Esophagus muscularis mucosa (tissue), 4 donors: ENCODE results near the gene SNUPN.

Source experiments
- CTCF ChIP-seq, 3 experiments: fragments of 200-600 bp in 2 of 3; fragments of 450-650 bp in 1 of 3; sonication (generic) in 2 of 3; IDR thresholded peaks; one replicate each; pipeline ENCODE4 v1.5.1; 2017 to 2019; ENCODE audit warnings: antibody characterized with exemption in 3 of 3, mild to moderate bottlenecking in 2 of 3, moderate library complexity in 1 of 3
- EP300 ChIP-seq: sonication (generic); formaldehyde crosslinking; IDR thresholded peaks from one replicate; pipeline ENCODE4 v1.6.1; 2017; ENCODE audit warnings: antibody characterized with exemption
- POLR2A ChIP-seq: fragments of 450-650 bp; IDR thresholded peaks from one replicate; pipeline ENCODE4 v1.6.1; 2017; ENCODE audit warnings: antibody characterized with exemption, moderate library complexity, mild to moderate bottlenecking, low read depth
- POLR2AphosphoS5 ChIP-seq, 2 donors: sonication (generic); formaldehyde crosslinking; IDR thresholded peaks; one replicate each; pipeline ENCODE4 v1.6.1; 2017; ENCODE audit warnings: antibody characterized with exemption in 2 of 2

- TF ChIP-seq POLR2AphosphoS5 (IDR thresholded peaks at IDR 0.05) (no peak), CTCF (IDR thresholded peaks at IDR 0.05) (no peak), POLR2A (no peak), EP300 (no peak)
Measured at GRCh38 chr15:75636026-75636425, 10.5 kb upstream of the SNUPN start.
